ENCODE measurements around the gene C1orf105.

DNA sequence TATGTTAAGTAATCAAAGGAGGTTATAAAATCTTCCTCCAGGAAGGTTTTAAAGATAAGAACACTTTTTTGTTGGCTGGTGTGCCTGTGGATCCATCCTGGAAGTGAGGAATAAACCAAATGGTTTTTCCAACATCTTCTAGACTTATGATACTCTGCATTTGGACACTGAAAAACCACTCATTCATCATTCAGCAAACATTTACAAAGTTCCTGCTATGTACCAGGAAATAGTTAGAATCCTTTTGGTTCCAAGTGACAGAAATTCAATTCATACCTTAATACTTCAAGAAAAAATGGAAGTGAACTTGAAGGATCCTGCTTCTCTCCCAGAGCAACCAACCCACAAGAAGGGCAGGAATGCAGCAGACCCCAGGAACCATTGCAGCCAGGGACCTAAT, 63.0 kb downstream of the C1orf105 start:
- TF ChIP-seq, protein P1, sequence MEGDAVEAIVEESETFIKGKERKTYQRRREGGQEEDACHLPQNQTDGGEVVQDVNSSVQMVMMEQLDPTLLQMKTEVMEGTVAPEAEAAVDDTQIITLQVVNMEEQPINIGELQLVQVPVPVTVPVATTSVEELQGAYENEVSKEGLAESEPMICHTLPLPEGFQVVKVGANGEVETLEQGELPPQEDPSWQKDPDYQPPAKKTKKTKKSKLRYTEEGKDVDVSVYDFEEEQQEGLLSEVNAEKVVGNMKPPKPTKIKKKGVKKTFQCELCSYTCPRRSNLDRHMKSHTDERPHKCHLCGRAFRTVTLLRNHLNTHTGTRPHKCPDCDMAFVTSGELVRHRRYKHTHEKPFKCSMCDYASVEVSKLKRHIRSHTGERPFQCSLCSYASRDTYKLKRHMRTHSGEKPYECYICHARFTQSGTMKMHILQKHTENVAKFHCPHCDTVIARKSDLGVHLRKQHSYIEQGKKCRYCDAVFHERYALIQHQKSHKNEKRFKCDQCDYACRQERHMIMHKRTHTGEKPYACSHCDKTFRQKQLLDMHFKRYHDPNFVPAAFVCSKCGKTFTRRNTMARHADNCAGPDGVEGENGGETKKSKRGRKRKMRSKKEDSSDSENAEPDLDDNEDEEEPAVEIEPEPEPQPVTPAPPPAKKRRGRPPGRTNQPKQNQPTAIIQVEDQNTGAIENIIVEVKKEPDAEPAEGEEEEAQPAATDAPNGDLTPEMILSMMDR (IDR thresholded peaks at IDR 0.05) = no peak
- no peak for TF ChIP-seq POLR2A (IDR thresholded peaks at IDR 0.05)

Data from esophagus squamous epithelium (tissue), 4 donors.